Nucleus accumbens (tissue), 56 donors: ENCODE data around the gene CLSTN3.

ENCODE experiments used
- DNase-seq, 56 donors: peaks; one replicate each; lab custom pipeline; 2025; lab: John Stamatoyannopoulos, UW

Gene CLSTN3

GRCh38 chr12:7145671-7146070 lies 15.5 kb downstream of the CLSTN3 start:
- DNase-seq, result no peak

- no peak for DNase-seq
Observed at GRCh38 chr12:7146228-7146627, 16.1 kb downstream of the CLSTN3 start.

- DNase-seq, result no peak
Observed at GRCh38 chr12:7146906-7147305, 16.7 kb downstream of the CLSTN3 start.

GRCh38 chr12:7150356-7150755 lies 20.2 kb downstream of the CLSTN3 start:
- DNase-seq, result no peak

GRCh38 chr12:7150841-7151240 lies 20.7 kb downstream of the CLSTN3 start:
- DNase-seq, result no peak

GRCh38 chr12:7151532-7151931 lies 21.4 kb downstream of the CLSTN3 start:
- DNase-seq, result no peak

- DNase-seq, result no peak
Observed at GRCh38 chr12:7152818-7153217, 22.6 kb downstream of the CLSTN3 start.

GRCh38 chr12:7154042-7154441 lies 23.9 kb downstream of the CLSTN3 start:
- DNase-seq, result no peak

- DNase-seq, result no peak
Observed at GRCh38 chr12:7154901-7155470, 24.8 kb downstream of the CLSTN3 start.

- peak in 1 of 56 donors; percentile 38 for DNase-seq
Observed at GRCh38 chr12:7155471-7156034, 25.4 kb downstream of the CLSTN3 start.

GRCh38 chr12:7156259-7157197 lies 26.4 kb downstream of the CLSTN3 start:
- no peak for DNase-seq

- DNase-seq, result no peak
Observed at GRCh38 chr12:7157391-7157790, 27.2 kb downstream of the CLSTN3 start.

- no peak for DNase-seq
Observed at GRCh38 chr12:7158781-7159609, 28.8 kb downstream of the CLSTN3 start.

- no peak for DNase-seq
Observed at GRCh38 chr12:7160183-7160582, 30.0 kb downstream of the CLSTN3 start.

- DNase-seq, result no peak
Observed at GRCh38 chr12:7161327-7161726, 31.2 kb downstream of the CLSTN3 start.

GRCh38 chr12:7161811-7162210 lies 31.6 kb downstream of the CLSTN3 start:
- no peak for DNase-seq

- peak in 44 of 56 donors; percentile 4 to 93 (median 63) for DNase-seq
Observed at GRCh38 chr12:7162691-7163114, 32.5 kb downstream of the CLSTN3 start.

GRCh38 chr12:7169951-7170350 lies 39.8 kb downstream of the CLSTN3 start:
- no peak for DNase-seq

GRCh38 chr12:7171854-7172253 lies 41.7 kb downstream of the CLSTN3 start:
- DNase-seq, result no peak

GRCh38 chr12:7175493-7175892 lies 45.3 kb downstream of the CLSTN3 start:
- no peak for DNase-seq

- DNase-seq, result no peak
Observed at GRCh38 chr12:7176595-7176994, 46.4 kb downstream of the CLSTN3 start.
